HT1080 (cell line): Measurements from ENCODE around the gene MRPS2. TPM values are rescaled to one million over a fixed set of nuclear protein-coding genes. Genes with fewer than 3 reads are reported as not detected.

Experiments used
- DNase-seq: peaks from one replicate; pipeline ENCODE4 v3.0.0-alpha.2; 2015; ENCODE audit warnings: low read depth
- total RNA-seq: library from RNA; depleted of rRNA; stranded (reverse); fragments of >200 nt; shearing (Covaris generic); gene quantifications from 2 replicates; pipeline ENCODE4 v1.2.3, GENCODE V29; 2014; rRNA removed

The MRPS2 gene
- total RNA-seq, 1 experiment from 2014 or later = 170 TPM

DNA sequence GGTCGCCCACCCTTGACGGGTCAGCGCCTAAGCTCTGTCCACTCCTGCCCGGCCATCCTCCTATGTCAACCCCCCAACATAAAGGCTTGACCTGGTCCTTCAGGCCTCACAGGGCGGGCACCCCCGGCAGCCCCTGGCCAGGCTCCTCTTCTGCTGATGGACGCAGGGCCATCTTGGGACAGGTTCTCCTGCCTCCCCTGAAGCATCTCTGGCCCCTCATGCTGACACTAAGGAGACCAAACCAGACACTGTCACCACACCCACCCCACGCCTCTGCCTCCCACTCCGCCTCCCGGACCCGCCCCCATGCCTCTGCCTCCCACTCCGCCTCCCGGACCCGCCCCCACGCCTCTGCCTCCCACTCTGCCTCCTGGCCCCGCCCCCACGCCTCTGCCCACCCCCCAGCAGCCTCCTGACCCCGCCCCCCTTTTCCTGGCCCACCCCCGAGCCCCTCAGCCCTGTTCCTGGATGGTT lies 52.3 kb downstream of the MRPS2 start:
- no peak for DNase-seq

Other genes with a start within 250 kb of the MRPS2 start
- 31.9 and 36.2 TPM in 2 replicates for gene PPP1R26, start 20.9 kb upstream of the MRPS2 start, total RNA-seq
- 0.33 TPM in 1 of 2 replicates, not detected in the other for gene LCN1, start 20.8 kb downstream of the MRPS2 start, total RNA-seq
- 0.24 TPM in 1 of 2 replicates, not detected in the other for gene OBP2A, start 45.4 kb downstream of the MRPS2 start, total RNA-seq
- gene PAEP, start 61.1 kb downstream of the MRPS2 start, total RNA-seq = 15.7 and 17.5 TPM in 2 replicates
- not detected in 2 replicates for gene GLT6D1, start 138.9 kb downstream of the MRPS2 start, total RNA-seq
- gene LCN9, start 162.6 kb downstream of the MRPS2 start, total RNA-seq = not detected in 2 replicates
- gene SOHLH1, start 198.8 kb downstream of the MRPS2 start, total RNA-seq = 0.23 TPM in 1 of 2 replicates, not detected in the other
- gene KCNT1, start 201.5 kb downstream of the MRPS2 start, total RNA-seq = not detected in 2 replicates